Thoracic aorta (tissue), 2 donors: Measurements from ENCODE around the gene MYO1D. TPM values are rescaled to one million over a fixed set of nuclear protein-coding genes. Genes with fewer than 3 reads are reported as not detected.

ENCODE experiments used
- ATAC-seq: fragments of 150-250 bp; one replicate; pipeline ENCODE4 v1.8.0; 2017; ENCODE audit warnings: low read depth; ENCODE audit not compliant: insufficient number of reproducible peaks, low FRiP score
- DNase-seq: peaks from one replicate; pipeline ENCODE4 v3.0.0-alpha.2; 2020; ENCODE audit warnings: low spot score
- H3K27ac ChIP-seq, 2 donors: fragments of 200-600 bp; sonication (generic); 1 replicate in 1 of 2; 2 replicates in 1 of 2; pipeline ENCODE4 v1.5.1; 2016; ENCODE audit warnings: mild to moderate bottlenecking in 2 of 2, moderate library complexity in 2 of 2
- H3K27me3 ChIP-seq: fragments of 200-600 bp; sonication (generic); replicated peaks from 2 replicates; pipeline ENCODE4 v1.6.0; 2016; ENCODE audit warnings: mild to moderate bottlenecking; ENCODE audit not compliant: insufficient read depth
- H3K36me3 ChIP-seq: fragments of 200-600 bp; sonication (generic); one replicate; pipeline ENCODE4 v1.5.1; 2016
- H3K4me1 ChIP-seq, 2 donors: fragments of 200-600 bp; sonication (generic); 1 replicate in 1 of 2; 2 replicates in 1 of 2; pipeline versions ENCODE4 v1.5.1 to v1.6.0; 2016; ENCODE audit warnings: low read depth in 2 of 2, mild to moderate bottlenecking in 1 of 2; ENCODE audit not compliant: control insufficient read depth in 1 of 2
- H3K4me3 ChIP-seq: fragments of 200-600 bp; sonication (generic); 2 replicates; pipeline ENCODE4 v1.5.1; 2016; ENCODE audit warnings: mild to moderate bottlenecking
- H3K9me3 ChIP-seq: fragments of 200-600 bp; sonication (generic); 2 replicates; pipeline ENCODE4 v1.5.1; 2016
- CTCF ChIP-seq: fragments of 200-600 bp; sonication (generic); IDR thresholded peaks from one replicate; pipeline ENCODE4 v1.5.1; 2019; ENCODE audit warnings: antibody characterized with exemption
- total RNA-seq, 2 donors: library from RNA; depleted of rRNA; stranded (reverse); fragments of >200 nt; gene quantifications; one replicate each; pipeline versions ENCODE4 v1.1.0 to v1.2.3, GENCODE V29; 2016

MYO1D gene
- total RNA-seq, 2 donors from 2014 or later, result 257 to 370 TPM

- DNase-seq (no peak), ATAC-seq (no peak)
- Histone ChIP-seq H3K36me3 (peaks cover 4% of the 10 kb centered on the region), H3K4me3 (no peak overlapping the region), H3K27ac (no peak overlapping the region), H3K9me3 (no peaks in the 10 kb centered on the region), H3K27me3 (no peaks in the 10 kb centered on the region), H3K4me1 (no peaks in the 10 kb centered on the region)
- no peak for TF ChIP-seq CTCF
Measured at GRCh38 chr17:32588135-32588534, 288.8 kb downstream of the MYO1D start.

- H3K27me3 ChIP-seq, result no peaks in the 10 kb centered on the region
- H3K36me3 ChIP-seq, result no peaks in the 10 kb centered on the region
- no peaks in the 10 kb centered on the region for H3K9me3 ChIP-seq
- H3K4me3 ChIP-seq, result no peak overlapping the region
- no peak for DNase-seq
- H3K4me1 ChIP-seq, result no peaks in the 10 kb centered on the region
- no peak for TF ChIP-seq CTCF
- ATAC-seq, result no peak
- H3K27ac ChIP-seq, result no peak overlapping the region
Measured at GRCh38 chr17:32586666-32587065, 290.3 kb downstream of the MYO1D start.

- Histone ChIP-seq H3K27me3 (no peaks in the 10 kb centered on the region), H3K36me3 (peaks cover 2% of the 10 kb centered on the region), H3K4me1 (no peaks in the 10 kb centered on the region), H3K4me3 (no peak overlapping the region), H3K27ac (no peak overlapping the region), H3K9me3 (no peaks in the 10 kb centered on the region)
- DNase-seq (no peak), ATAC-seq (no peak)
- no peak for TF ChIP-seq CTCF
Measured at GRCh38 chr17:32584792-32585191, 292.1 kb downstream of the MYO1D start.

- Histone ChIP-seq H3K4me1 (no peaks in the 10 kb centered on the region), H3K27me3 (no peaks in the 10 kb centered on the region), H3K36me3 (peaks cover 2% of the 10 kb centered on the region), H3K27ac (no peak overlapping the region), H3K9me3 (no peaks in the 10 kb centered on the region), H3K4me3 (no peak overlapping the region)
- no peak for ATAC-seq
- no peak for DNase-seq
- no peak for TF ChIP-seq CTCF
Measured at GRCh38 chr17:32583053-32583452, 293.9 kb downstream of the MYO1D start.

- DNase-seq, result no peak
- no peak for TF ChIP-seq CTCF
- no peaks in the 10 kb centered on the region for H3K4me1 ChIP-seq
- no peak overlapping the region for H3K27ac ChIP-seq
- H3K4me3 ChIP-seq, result no peak overlapping the region
- H3K27me3 ChIP-seq, result no peaks in the 10 kb centered on the region
- ATAC-seq, result no peak
- H3K36me3 ChIP-seq, result no peaks in the 10 kb centered on the region
- no peaks in the 10 kb centered on the region for H3K9me3 ChIP-seq
Measured at GRCh38 chr17:32575852-32576251, 301.1 kb downstream of the MYO1D start.
